ENCODE data around the gene ABCB8.

ABCB8 gene

DNA sequence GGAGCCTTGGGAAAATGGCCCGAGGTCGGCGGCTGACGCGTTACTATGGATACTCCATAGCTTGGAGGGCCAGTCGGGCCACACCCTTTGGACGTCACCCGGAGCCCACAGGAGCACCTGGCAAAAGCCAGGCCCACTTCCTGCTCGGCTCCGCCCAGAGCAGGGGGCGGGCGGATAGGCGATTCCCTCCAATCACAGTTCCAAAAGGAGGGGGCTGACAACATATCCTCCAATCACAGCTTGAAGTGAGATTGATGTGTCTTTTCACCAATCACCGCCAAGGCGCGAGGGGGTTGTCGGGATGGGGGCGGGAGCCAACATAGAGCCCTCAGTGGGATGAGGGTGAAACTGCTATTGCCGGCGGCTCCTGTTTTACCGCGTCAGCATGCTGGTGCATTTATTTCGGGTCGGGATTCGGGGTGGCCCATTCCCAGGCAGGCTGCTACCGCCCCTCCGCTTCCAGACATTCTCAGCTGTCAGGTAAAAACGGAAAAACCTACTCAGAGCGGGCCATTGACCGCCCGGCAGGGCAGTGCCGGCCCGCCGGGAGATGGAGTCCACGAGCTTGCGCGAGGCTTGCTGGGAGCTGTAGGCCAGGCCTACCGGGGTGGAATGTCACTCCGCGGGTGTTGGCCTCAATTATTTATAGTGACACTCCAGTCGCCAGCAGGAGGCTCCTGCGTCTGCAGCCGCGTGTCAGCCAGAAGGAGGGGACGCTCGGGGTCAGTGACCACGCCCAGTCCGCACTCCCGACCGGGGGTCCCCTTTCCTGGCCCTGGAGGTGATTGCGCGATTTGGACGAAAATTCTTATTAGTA lies at the start of gene ABCB8:
Gene ABCB8, plus strand, starts transcription at position 320 of the 817 bp plus-strand sequence. Its CDS starts 66 bp downstream, at position 386.
- DNase-seq (ENCODE audit: low read depth in 2 of 2): peak; percentile 92 to 94

DNA sequence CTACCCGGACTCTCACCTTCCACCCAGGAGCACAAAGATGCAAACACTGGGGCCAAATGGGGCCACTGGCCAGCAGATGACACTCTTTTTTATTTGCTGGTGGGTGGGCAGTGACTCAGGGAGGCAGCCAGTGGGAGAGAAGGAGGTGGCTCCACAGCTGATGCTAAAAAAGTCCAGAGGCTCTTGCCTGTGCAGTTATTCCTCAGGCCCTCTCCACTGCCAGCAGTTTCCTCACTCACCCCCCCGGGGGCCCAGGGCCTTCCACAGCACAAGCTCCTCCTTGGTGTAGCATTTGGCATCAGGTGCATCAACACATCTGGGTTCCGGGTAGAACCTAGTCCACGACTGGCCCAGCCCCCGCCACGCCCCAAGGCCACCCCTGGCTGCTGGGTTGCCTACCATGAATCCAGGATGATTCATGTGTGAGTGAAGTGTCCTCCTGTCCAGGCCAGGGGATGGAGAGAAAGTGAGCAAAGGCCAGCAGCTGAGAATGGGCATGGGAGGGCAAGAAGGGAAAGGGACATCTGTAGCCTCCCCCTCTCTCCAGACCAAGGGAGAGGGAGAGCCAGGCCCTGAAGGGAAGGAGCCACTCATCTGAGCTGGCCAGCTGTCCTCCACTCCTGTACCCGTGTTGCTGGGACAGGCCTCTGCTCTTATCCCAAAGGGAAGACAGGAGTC lies 48.4 kb upstream of the ABCB8 start:
- no peak for DNase-seq (ENCODE audit: low read depth in 2 of 2)

DNA sequence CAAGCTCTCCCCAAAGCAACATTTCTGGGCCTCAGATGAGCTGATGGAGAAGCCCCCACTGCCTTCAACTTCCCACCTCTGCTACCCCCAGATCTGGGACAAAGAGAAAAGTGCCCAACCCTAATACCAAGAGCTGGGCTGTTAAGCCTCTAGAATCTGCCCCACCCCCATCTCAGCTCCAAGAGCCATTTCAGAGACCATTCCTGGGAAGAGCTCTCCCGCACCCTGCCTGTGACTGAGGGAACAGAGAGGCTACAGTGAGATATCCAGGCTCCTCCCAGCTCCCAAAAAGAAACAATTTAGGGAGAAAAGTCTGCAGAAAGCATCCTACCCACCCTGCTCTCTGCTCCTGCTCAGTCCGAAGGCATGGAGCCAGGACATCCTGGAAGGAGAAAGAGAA lies 47.6 kb upstream of the ABCB8 start:
- DNase-seq (ENCODE audit: low read depth in 2 of 2): no peak

DNA sequence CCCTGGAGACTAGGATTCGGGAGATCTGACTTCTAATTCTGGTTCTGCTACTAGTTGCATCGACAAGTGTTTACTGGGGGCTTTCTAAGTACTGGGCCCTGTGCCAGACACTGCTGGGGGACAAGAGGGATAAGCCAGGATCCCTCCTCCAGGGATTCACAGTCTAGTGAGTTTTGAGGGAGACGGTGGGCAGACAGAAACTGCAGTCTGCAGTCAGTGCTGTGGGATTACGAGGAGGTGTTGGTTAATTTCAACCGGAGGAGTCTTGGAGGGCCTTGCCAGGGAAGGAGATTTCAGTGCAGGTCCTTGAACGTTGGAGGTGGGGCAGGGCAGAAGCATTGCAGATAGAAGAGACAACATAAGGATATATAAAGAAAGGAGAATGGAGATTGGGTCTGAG lies 46.6 kb upstream of the ABCB8 start:
- no peak for DNase-seq (ENCODE audit: low read depth in 2 of 2)

DNA sequence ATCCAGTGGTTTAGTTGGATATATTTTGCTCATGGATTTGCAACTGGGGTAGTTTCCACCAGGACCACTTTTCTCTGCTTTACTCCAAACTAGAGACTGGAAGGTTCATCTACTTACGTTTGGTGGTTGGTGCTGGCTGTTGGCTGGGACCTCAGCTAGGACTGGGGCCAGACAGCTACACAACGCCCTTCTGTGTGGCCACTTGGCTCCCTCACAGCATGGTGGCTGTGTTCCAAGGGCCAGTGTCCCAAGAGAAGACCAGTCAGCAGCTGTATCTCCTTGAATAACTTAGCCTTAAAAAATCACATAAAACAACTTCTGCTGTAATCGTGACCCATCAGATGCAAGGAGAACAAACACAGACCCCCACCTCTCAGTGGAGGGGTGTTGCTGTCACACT lies 45.9 kb upstream of the ABCB8 start:
- no peak for DNase-seq (ENCODE audit: low read depth in 2 of 2)

DNA sequence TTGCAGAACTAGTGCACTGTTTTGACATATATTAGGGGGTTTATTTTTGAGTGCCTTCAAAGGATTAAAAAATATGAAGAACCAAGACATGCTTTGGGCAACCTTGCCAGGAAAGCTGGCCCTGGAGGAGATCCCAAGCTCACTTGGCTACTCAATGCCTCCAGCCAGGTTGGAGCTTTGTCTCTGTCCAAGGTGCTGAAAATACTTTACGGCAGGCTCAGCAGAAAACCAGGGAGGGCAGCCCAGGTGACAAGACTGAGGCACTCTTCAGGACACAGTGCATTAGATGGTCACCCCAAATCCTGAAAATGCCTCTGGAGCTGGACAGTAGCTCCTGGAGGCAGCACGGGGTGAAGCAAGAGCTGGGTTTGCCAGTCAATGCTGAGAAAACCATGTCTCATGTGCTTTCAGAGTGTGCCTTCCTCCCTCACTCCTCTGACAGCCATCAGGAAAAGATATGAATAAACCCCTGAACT lies 44.3 kb upstream of the ABCB8 start:
- no peak for DNase-seq (ENCODE audit: low read depth in 2 of 2)

DNA sequence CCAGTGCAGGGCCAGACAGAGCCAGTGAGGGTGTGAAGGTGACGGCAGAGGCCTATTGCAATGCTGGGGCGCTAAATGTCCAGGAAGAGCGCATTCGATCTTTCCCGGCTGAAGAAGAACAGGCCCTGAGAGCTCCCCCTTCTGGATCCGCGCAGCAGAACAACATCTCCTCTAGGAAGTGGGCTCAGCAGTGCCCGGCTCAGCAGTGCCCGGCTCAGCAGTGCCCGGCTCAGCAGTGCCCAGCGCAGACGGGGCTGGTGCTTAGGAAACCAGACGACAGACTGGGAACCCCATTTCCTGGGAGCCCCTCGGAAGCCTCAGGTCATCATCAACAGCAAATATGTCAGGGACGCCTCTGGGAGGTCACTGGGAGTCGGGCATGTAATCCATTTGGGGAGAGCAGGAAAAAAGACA lies 42.1 kb upstream of the ABCB8 start:
- DNase-seq (ENCODE audit: low read depth in 2 of 2): peak in 1 of 2 donors; percentile 29

DNA sequence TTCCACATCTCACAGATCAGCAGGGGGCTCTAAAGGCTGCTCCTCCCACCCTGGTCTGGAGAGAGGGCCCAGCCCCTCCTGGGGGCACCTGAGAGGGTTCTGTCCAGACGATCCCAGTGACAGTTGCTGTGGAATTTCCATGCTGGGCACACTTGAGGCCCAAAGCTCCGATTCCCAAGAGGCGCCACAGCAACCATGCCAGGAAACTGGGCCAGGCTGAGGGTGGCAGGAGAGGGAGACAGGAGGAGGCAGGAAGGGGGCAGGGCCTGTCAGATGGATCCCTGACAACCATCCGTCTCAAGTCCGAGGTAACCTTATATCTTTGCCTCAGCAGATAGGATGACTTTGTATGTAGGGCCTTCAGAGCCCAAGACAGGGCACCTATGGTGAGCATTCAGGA lies 41.7 kb upstream of the ABCB8 start:
- no peak for DNase-seq (ENCODE audit: low read depth in 2 of 2)

DNA sequence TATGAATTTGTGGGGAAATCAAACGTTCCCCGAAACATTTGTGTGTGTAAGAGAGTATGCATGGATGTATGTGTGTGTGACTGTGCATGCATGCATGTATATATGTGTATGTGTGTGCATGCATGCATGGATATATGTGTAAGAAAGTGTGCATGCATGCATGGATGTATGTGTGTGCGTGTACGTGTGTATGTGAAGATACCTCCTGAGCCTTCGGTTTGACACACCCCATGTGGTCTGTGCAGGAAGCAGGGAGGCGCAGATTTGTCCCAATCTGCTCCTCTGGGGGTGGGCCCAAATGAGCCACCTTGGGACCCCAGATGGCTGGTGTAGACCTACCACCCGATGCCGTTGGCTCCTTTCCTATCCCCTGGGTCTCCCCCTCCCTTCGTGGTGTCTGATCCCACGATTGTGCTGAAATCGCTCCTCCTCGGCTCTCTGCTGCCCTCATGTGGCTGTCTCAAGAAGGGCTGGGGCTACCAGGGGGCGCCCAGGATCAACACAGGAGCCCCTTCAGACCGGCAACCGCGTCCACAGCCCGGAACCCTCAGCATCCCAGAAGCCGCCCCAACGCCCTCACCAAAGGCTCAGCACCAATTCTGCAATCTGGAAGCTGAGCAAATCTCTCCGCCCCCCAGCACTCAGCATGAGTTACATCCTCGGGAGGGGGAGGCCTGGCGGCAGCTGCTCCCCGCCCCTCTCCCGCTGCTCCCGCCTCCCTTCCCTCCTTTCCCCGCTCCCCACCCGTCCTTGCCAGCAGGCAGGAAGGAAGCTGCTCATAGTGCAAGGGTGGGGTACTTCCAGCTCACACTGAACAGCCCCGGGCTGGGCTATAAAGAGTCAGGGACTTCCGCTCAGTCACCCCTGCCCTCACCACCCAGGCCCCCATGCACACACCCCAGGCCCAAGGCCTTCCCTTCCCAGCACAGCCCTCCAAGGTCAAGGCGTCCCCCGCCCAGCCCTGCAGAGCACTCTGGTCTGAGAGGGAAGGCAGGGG lies 39.7 kb upstream of the ABCB8 start:
- peak in 1 of 2 donors; percentile 53 for DNase-seq (ENCODE audit: low read depth in 2 of 2)

DNA sequence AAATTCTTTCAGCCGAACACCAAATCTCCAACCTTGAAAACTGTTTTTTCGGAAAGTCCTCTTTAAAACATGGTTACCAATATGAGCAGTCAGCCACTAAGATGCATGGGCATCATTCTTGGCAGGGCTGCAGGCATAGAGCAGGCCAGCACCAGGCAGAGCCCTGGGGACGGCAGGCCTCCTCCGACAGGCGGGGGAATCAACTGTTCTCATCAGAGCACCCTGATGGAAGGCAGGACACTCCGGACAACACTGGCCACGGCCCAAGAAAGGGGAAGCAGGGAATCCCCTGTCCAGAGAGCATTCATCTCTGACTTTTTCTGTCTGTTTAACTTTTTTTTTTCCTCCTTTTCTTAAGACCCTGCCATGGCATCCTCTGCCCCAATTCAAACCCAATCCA lies 38.8 kb upstream of the ABCB8 start:
- DNase-seq (ENCODE audit: low read depth in 2 of 2): no peak

DNA sequence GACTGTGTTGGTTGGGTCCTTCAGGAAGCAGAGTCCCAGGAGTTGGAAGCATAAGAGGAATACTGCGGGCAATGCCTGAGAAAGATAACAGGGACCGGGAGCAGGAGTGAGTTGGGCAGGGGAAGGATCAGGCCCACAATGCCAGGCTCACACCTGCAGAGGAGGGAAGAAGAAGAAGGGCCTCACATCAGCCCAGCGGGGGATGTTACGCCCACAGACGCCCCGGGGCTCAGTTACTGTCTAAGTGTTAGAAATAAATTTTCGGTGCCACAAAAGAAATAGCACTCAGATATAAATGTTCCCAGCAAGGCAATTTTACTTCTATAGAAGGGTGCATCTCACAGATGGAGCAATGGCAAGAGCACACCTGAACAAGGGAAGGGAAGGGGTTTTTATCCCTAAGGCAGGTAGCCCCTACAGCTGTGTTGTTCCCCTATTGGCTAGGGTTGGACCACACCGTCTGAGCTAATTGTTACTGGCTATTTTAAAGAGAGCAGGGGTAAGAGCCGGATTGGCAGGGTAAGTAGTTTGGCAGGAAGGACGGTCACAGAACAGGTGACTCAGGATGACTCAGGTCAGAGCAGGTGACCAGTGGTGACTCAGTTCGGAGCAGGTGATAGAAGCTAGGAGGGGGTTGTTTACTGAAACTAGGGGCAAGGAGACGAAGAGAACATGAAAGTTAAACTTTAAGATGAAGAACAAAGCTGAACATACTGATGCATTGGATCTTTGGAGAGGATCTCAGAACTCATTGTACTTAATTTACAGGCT lies 37.6 kb upstream of the ABCB8 start, which contains the start of gene NOS3:
Gene NOS3, plus strand, starts transcription at position 602 of the 771 bp plus-strand sequence. CDS start 2,787 bp downstream, outside the sequence.
- no peak for DNase-seq (ENCODE audit: low read depth in 2 of 2)

DNA sequence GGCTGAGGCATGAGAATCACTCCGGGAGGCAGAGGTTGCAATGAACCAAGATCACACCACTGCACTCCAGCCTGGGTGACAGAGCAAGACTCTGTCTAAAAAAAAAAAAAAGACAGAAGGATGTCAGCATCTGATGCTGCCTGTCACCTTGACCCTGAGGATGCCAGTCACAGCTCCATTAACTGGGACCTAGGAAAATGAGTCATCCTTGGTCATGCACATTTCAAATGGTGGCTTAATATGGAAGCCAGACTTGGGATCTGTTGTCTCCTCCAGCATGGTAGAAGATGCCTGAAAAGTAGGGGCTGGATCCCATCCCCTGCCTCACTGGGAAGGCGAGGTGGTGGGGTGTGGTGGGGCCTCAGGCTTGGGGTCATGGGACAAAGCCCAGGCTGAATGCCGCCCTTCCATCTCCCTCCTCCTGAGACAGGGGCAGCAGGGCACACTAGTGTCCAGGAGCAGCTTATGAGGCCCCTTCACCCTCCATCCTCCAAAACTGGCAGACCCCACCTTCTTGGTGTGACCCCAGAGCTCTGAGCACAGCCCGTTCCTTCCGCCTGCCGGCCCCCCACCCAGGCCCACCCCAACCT lies 36.1 kb upstream of the ABCB8 start:
- no peak for DNase-seq (ENCODE audit: low read depth in 2 of 2)

DNA sequence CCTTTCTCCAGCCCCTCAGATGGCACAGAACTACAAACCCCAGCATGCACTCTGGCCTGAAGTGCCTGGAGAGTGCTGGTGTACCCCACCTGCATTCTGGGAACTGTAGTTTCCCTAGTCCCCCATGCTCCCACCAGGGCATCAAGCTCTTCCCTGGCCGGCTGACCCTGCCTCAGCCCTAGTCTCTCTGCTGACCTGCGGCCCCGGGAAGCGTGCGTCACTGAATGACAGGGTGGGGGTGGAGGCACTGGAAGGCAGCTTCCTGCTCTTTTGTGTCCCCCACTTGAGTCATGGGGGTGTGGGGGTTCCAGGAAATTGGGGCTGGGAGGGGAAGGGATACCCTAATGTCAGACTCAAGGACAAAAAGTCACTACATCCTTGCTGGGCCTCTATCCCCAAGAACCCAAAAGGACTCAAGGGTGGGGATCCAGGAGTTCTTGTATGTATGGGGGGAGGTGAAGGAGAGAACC lies 35.4 kb upstream of the ABCB8 start:
- DNase-seq (ENCODE audit: low read depth in 2 of 2): no peak

DNA sequence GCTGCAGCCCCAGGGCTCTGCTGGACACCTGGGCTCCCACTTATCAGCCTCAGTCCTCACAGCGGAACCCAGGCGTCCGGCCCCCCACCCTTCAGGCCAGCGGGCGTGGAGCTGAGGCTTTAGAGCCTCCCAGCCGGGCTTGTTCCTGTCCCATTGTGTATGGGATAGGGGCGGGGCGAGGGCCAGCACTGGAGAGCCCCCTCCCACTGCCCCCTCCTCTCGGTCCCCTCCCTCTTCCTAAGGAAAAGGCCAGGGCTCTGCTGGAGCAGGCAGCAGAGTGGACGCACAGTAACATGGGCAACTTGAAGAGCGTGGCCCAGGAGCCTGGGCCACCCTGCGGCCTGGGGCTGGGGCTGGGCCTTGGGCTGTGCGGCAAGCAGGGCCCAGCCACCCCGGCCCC lies 34.7 kb upstream of the ABCB8 start:
- no peak for DNase-seq (ENCODE audit: low read depth in 2 of 2)

DNA sequence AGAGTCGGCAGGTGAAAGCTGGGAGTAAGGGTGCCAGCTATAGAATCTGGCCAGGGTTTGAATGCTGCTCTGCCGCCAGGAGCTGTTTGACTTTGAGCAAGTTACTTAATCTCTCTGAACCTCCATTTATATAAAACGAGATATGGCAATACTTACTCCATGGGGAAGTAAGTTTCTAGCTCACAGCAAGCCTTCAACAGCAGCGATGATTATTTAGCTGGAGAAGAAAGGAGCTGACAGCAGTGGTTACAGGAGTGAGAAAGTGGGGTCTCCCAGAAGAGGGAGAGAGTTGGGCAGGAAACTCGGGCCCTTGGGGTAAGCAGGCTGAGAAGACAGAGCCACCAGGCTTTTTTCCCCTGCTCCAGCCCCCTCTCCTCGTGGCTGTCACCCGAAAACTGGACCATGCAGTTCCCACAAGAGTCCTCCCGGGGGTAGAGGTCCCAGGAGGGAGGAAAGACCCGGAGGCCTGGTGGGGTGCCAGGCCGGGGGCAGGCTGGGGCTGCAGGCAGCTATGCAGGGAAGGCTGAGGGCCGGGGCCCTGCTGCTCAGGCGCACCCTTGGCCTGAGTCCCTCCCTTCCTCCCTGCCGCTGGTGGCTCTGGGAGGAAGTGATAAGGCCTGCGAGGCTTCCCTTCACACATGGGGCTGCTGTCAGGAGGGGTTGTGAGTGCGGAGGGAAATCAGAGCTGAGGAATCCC lies 34.0 kb upstream of the ABCB8 start:
- DNase-seq (ENCODE audit: low read depth in 2 of 2): no peak

DNA sequence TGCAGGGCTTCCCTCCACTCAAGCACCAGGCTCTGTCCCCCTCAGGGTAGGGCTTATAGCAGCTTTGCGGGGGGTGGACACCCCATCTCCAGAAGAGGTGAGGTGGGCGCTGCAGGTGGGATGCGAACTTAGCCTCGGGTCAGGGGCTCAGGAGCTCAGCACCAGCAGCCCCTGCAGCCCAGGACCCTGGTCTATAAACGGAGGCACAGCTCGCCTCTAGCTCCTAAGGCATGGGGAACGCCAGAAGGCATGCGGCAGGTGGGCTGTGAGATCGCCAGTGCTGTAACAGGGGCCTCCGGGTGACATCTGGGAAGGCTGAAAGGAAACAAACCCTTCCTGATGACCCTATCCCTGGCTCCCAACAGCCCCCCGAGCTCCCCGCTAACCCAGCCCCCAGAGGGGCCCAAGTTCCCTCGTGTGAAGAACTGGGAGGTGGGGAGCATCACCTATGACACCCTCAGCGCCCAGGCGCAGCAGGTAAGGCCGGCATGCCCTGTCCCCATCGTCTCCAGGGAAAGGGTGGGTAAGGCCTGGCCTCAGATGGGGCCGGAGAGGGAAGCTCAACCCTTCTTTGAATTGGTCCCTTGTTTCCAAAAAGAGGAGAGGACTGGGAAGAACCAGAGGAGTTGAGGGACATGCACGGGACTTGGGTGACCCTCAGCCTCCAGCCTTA lies 33.3 kb upstream of the ABCB8 start:
- no peak for DNase-seq (ENCODE audit: low read depth in 2 of 2)

DNA sequence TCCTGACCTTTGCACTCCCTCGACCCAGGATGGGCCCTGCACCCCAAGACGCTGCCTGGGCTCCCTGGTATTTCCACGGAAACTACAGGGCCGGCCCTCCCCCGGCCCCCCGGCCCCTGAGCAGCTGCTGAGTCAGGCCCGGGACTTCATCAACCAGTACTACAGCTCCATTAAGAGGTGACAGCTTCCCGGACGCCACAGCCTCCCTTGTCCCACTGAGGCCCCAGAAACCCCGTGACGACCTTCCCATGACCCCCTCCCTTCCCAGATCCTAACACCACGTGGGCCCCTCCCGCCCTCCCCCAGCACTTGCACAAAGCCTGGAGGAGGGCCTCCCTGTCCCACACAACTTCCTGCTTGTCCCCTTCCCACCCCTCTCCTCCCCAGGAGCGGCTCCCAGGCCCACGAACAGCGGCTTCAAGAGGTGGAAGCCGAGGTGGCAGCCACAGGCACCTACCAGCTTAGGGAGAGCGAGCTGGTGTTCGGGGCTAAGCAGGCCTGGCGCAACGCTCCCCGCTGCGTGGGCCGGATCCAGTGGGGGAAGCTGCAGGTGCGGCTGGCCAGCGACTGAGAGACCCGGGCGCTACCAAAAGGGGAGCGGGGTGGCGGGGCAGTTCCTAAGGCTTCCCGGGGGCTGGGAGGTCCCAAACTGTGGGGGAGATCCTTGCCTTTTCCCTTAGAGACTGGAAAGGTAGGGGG lies 31.7 kb upstream of the ABCB8 start:
- DNase-seq (ENCODE audit: low read depth in 2 of 2): no peak

DNA sequence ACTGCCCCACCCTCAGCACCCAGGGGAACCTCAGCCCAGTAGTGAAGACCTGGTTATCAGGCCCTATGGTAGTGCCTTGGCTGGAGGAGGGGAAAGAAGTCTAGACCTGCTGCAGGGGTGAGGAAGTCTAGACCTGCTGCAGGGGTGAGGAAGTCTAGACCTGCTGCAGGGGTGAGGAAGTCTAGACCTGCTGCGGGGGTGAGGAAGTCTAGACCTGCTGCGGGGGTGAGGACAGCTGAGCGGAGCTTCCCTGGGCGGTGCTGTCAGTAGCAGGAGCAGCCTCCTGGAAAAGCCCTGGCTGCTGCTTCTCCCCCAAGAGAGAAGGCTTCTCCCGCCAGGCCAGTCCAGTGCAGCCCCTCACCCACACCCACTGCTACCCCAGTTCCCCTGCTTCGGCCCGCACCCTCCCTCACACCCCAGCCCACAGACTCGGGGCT lies 31.2 kb upstream of the ABCB8 start:
- no peak for DNase-seq (ENCODE audit: low read depth in 2 of 2)

DNA sequence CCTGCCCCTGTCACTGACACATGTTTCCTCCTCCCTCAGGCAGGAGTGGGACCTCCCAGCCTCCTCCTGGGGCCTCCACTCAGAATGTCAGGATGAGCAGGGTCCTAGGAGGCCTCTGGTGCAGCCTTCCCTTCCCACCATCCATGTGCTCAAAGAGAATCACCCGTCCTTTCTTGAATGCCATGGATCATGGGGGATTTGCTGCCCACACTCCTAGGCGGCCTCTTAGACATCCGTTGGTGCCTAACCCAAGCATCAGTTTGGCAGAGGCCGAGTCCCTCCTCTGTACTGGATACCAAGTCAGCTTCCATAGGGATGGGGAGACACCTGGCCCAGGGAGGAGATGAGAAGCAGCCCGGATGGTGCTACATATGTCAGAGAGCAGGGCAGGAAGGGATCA lies 30.4 kb upstream of the ABCB8 start:
- no peak for DNase-seq (ENCODE audit: low read depth in 2 of 2)

Data from stimulated activated CD8-positive, alpha-beta memory T cell treated with anti-CD3 and anti-CD28 coated beads, Interleukin-2, amount 100 ng/mL, for 1 hour (primary cell).